GM12878 (cell line): ENCODE results near the gene FCF1. TPM values are rescaled to one million over a fixed set of nuclear protein-coding genes. Genes with fewer than 3 reads are reported as not detected.

Experiments
- ATF7 ChIP-seq: fragments of 450-650 bp; IDR thresholded peaks from 2 replicates; pipeline ENCODE4 v1.6.1; 2016; ENCODE audit warnings: low read depth, mild to moderate bottlenecking
- BACH1 ChIP-seq: fragments of 450-650 bp; IDR thresholded peaks from 2 replicates; pipeline ENCODE4 v1.6.1; 2017; ENCODE audit warnings: mild to moderate bottlenecking, borderline replicate concordance
- CHD1 ChIP-seq: IDR thresholded peaks from 2 replicates; pipeline ENCODE4 v1.6.1; 2012; ENCODE audit warnings: low read depth, low read length, improper control_type of control experiment
- CREM ChIP-seq: IDR thresholded peaks from 2 replicates; pipeline ENCODE4 v1.6.1; 2014; ENCODE audit warnings: antibody characterized with exemption, low read depth
- DPF2 ChIP-seq: fragments of 450-650 bp; IDR thresholded peaks from 2 replicates; pipeline ENCODE4 v1.6.1; 2017; ENCODE audit warnings: mild to moderate bottlenecking
- ETV6 ChIP-seq, 2 experiments: fragments of 450-650 bp in 1 of 2; IDR thresholded peaks in 1 of 2; conservative IDR thresholded peaks in 1 of 2; 2 replicates each; pipeline ENCODE4 v1.6.1; 2014; ENCODE audit warnings: antibody characterized with exemption in 1 of 2, borderline replicate concordance in 1 of 2, low read depth in 1 of 2, mild to moderate bottlenecking in 1 of 2, moderate library complexity in 1 of 2
- EZH2 ChIP-seq: IDR thresholded peaks from 2 replicates; pipeline ENCODE4 v1.6.1; 2012; ENCODE audit warnings: low read depth, mild to moderate bottlenecking, control low read depth, inconsistent platforms, low read length, borderline replicate concordance; ENCODE audit not compliant: control insufficient read depth
- FOXK2 ChIP-seq: fragments of 450-650 bp; IDR thresholded peaks from 2 replicates; pipeline ENCODE4 v1.6.1; 2017; ENCODE audit warnings: mild to moderate bottlenecking, moderate library complexity
- FOXM1 ChIP-seq: IDR thresholded peaks from 2 replicates; pipeline ENCODE4 v1.6.1; 2012; ENCODE audit warnings: low read depth, mild to moderate bottlenecking, inconsistent platforms, low read length, moderate library complexity
- NFYB ChIP-seq: IDR thresholded peaks from 2 replicates; pipeline ENCODE4 v1.6.1; 2011; ENCODE audit warnings: low read depth, mild to moderate bottlenecking, low read length, improper control_type of control experiment, moderate library complexity; ENCODE audit not compliant: insufficient read depth
- NR2C2 ChIP-seq: IDR thresholded peaks from 2 replicates; pipeline ENCODE4 v1.6.1; 2011; ENCODE audit warnings: borderline replicate concordance, low read depth; ENCODE audit not compliant: control insufficient read depth, insufficient read length
- NRF1 ChIP-seq: conservative IDR thresholded peaks from 2 replicates; pipeline ENCODE4 v1.6.1; 2011; ENCODE audit warnings: mild to moderate bottlenecking, low read depth, low read length, improper control_type of control experiment
- POLR2AphosphoS2 ChIP-seq: IDR thresholded peaks from 2 replicates; pipeline ENCODE4 v1.6.1; 2011; ENCODE audit warnings: low read depth, mild to moderate bottlenecking, low read length, improper control_type of control experiment, moderate library complexity
- SMARCA5 ChIP-seq: fragments of 450-650 bp; IDR thresholded peaks from 2 replicates; pipeline ENCODE4 v1.6.1; 2017; ENCODE audit warnings: mild to moderate bottlenecking
- SREBF1 ChIP-seq: IDR thresholded peaks from 2 replicates; pipeline ENCODE4 v1.6.1; 2012; ENCODE audit warnings: mild to moderate bottlenecking, low read length
- TARDBP ChIP-seq: IDR thresholded peaks from 2 replicates; pipeline ENCODE4 v1.6.1; 2016; ENCODE audit warnings: borderline replicate concordance
- YY1 ChIP-seq: IDR thresholded peaks from 2 replicates; pipeline ENCODE4 v1.6.1; 2011; ENCODE audit warnings: low read depth, mild to moderate bottlenecking, low read length
- polyA plus RNA-seq, 11 experiments: library from polyadenylated mRNA; depleted of rRNA in 4 of 11; unstranded in 6 of 11; stranded (reverse) in 5 of 11; fragments of >200 nt; fragmentation: Nextera tagmentation in 4 of 11; fragmentation: Illumina TruSeq in 1 of 11; extraction: Ambion mirVana in 4 of 11; extraction: Trizol in 1 of 11; gene quantifications; 1 replicate in 1 of 11; 2 replicates in 10 of 11; pipeline versions ENCODE4 v1.2.1 to v1.2.3, GENCODE V29; 2011 to 2016; ENCODE audit warnings: inconsistent platforms in 2 of 11, missing spikeins in 2 of 11, low read depth in 1 of 11
- total RNA-seq, 4 experiments: library from RNA; depleted of rRNA in 3 of 4; stranded (reverse); fragments of >200 nt in 3 of 4; fragmentation: Illumina TruSeq in 1 of 4; extraction: Trizol in 1 of 4; gene quantifications; 2 replicates each; pipeline versions ENCODE4 v1.2.1 to v1.2.3, GENCODE V29; 2013 to 2021
- TF ChIP-seq, protein P1 (sequence below): IDR thresholded peaks from 2 replicates; pipeline ENCODE4 v1.6.1; 2011; ENCODE audit warnings: low read depth, low read length, improper control_type of control experiment, borderline replicate concordance
- TF ChIP-seq, protein P2 (sequence below): fragments of 450-650 bp; formaldehyde crosslinking; IDR thresholded peaks from 2 replicates; pipeline ENCODE4 v1.4.0; 2022; ENCODE audit warnings: mild to moderate bottlenecking, moderate library complexity
- TF ChIP-seq, protein P3 (sequence below): fragments of 450-650 bp; formaldehyde crosslinking; IDR thresholded peaks from 2 replicates; pipeline ENCODE4 v1.4.0; 2020; ENCODE audit warnings: mild to moderate bottlenecking, moderate library complexity
- TF ChIP-seq, protein P4 (sequence below): IDR thresholded peaks from 2 replicates; pipeline ENCODE4 v1.6.1; 2012; ENCODE audit warnings: low read length, inconsistent platforms

Gene FCF1
- total and polyA plus RNA-seq, 10 of the 15 experiments (the other 5 are each of a cell fraction or from before 2014, with no cell fraction given): 6.2 to 88.7 (median 28.5) TPM

DNA sequence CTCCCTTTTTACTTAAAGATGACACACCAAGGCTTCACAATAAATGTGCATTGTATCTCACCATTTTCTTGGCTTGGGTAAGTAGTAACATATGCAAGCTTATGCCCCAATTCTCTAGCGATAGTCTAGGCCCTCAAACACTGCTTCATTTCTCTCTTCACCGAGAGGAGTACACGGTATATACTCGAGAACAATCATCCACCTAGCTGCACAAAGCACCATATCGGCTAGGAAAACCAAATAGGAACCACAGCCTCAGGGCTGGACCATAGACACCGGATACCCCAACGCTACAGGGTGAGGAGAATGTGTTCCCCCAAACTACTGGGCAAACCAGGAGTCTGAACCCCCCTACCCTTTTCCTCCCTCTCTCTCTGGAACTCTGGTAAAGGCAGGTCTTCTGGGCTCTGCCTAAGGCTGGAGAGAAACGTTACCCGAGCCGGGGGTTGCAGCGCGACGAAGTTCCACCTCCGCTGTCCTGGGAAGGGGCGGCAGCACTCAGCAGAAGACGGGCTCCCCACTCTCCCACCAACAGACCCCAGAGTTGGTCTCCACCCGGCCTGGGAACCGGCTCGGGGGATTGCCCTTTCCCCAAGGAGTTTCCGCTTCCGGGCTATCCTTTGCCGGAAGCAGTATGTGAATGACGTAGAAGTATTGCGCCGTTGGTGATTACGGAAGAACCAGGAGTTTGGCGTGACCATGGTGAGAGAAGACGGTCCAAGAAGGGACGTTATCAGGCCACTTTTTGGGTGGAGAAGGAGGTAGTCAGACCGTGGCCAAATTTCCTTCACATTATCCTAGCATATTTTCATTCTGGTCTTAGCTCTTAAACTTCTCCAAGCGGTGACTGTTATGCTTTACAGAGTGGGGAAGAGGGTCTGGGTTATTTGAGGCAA is at the start of gene FCF1, which contains the start of gene AREL1 (continued):
- no peak for TF ChIP-seq EZH2
- TF ChIP-seq BACH1: no peak; the same call in 1 of the 2 replicates
- TF ChIP-seq, protein P1, sequence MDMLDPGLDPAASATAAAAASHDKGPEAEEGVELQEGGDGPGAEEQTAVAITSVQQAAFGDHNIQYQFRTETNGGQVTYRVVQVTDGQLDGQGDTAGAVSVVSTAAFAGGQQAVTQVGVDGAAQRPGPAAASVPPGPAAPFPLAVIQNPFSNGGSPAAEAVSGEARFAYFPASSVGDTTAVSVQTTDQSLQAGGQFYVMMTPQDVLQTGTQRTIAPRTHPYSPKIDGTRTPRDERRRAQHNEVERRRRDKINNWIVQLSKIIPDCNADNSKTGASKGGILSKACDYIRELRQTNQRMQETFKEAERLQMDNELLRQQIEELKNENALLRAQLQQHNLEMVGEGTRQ: no peak
- no peak for TF ChIP-seq DPF2
- no peak for TF ChIP-seq CHD1
- peak; percentile 90 for TF ChIP-seq ATF7
- peak; percentile 79 for TF ChIP-seq POLR2AphosphoS2
- peak; percentile 67; the same call in 1 of the 2 replicates for TF ChIP-seq TARDBP
- TF ChIP-seq NFYB: no peak
- TF ChIP-seq, protein P2, sequence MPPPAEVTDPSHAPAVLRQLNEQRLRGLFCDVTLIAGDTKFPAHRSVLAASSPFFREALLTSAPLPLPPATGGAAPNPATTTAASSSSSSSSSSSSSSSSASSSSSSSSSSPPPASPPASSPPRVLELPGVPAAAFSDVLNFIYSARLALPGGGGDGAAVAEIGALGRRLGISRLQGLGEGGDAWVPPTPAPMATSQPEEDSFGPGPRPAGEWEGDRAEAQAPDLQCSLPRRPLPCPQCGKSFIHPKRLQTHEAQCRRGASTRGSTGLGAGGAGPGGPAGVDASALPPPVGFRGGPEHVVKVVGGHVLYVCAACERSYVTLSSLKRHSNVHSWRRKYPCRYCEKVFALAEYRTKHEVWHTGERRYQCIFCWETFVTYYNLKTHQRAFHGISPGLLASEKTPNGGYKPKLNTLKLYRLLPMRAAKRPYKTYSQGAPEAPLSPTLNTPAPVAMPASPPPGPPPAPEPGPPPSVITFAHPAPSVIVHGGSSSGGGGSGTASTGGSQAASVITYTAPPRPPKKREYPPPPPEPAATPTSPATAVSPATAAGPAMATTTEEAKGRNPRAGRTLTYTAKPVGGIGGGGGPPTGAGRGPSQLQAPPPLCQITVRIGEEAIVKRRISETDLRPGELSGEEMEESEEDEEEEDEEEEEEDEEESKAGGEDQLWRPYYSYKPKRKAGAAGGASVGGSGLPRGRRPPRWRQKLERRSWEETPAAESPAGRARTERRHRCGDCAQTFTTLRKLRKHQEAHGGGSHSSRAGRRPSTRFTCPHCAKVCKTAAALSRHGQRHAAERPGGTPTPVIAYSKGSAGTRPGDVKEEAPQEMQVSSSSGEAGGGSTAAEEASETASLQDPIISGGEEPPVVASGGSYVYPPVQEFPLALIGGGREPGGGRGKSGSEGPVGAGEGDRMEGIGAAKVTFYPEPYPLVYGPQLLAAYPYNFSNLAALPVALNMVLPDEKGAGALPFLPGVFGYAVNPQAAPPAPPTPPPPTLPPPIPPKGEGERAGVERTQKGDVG: no peak
- TF ChIP-seq ETV6 (conservative IDR thresholded peaks at IDR 0.05 in 1 of 2, IDR thresholded peaks at IDR 0.05 in 1 of 2; ENCODE audit: borderline replicate concordance in 1 of 2, low read depth in 1 of 2): 0 out of 4 replicates have a peak, but pooled peaks of 1 of the 2 experiments have one; percentile 35
- TF ChIP-seq FOXM1: no peak
- peak; percentile 99 for TF ChIP-seq CREM
- no peak for TF ChIP-seq SMARCA5
- TF ChIP-seq FOXK2: peak; percentile 70
- TF ChIP-seq, protein P3, sequence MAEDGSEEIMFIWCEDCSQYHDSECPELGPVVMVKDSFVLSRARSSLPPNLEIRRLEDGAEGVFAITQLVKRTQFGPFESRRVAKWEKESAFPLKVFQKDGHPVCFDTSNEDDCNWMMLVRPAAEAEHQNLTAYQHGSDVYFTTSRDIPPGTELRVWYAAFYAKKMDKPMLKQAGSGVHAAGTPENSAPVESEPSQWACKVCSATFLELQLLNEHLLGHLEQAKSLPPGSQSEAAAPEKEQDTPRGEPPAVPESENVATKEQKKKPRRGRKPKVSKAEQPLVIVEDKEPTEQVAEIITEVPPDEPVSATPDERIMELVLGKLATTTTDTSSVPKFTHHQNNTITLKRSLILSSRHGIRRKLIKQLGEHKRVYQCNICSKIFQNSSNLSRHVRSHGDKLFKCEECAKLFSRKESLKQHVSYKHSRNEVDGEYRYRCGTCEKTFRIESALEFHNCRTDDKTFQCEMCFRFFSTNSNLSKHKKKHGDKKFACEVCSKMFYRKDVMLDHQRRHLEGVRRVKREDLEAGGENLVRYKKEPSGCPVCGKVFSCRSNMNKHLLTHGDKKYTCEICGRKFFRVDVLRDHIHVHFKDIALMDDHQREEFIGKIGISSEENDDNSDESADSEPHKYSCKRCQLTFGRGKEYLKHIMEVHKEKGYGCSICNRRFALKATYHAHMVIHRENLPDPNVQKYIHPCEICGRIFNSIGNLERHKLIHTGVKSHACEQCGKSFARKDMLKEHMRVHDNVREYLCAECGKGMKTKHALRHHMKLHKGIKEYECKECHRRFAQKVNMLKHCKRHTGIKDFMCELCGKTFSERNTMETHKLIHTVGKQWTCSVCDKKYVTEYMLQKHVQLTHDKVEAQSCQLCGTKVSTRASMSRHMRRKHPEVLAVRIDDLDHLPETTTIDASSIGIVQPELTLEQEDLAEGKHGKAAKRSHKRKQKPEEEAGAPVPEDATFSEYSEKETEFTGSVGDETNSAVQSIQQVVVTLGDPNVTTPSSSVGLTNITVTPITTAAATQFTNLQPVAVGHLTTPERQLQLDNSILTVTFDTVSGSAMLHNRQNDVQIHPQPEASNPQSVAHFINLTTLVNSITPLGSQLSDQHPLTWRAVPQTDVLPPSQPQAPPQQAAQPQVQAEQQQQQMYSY: no peak
- no peak for TF ChIP-seq NR2C2
- peak; percentile 35; the same call in 1 of the 2 replicates for TF ChIP-seq YY1
- TF ChIP-seq, protein P4, sequence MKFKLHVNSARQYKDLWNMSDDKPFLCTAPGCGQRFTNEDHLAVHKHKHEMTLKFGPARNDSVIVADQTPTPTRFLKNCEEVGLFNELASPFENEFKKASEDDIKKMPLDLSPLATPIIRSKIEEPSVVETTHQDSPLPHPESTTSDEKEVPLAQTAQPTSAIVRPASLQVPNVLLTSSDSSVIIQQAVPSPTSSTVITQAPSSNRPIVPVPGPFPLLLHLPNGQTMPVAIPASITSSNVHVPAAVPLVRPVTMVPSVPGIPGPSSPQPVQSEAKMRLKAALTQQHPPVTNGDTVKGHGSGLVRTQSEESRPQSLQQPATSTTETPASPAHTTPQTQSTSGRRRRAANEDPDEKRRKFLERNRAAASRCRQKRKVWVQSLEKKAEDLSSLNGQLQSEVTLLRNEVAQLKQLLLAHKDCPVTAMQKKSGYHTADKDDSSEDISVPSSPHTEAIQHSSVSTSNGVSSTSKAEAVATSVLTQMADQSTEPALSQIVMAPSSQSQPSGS: no peak
- TF ChIP-seq SREBF1: peak; percentile 41
- no peak for TF ChIP-seq NRF1
